Forelimb muscle (tissue), 1 donor: ENCODE results near the gene C1GALT1. TPM values are rescaled to one million over a fixed set of nuclear protein-coding genes. Genes with fewer than 3 reads are reported as not detected.

Source experiments
- DNase-seq: peaks from one replicate; pipeline ENCODE4 v3.0.0-alpha.2; 2013; ENCODE audit warnings: low read depth
- polyA plus RNA-seq: library from polyadenylated mRNA; unstranded; fragments of 120-200 nt; gene quantifications from one replicate; pipeline ENCODE4 v1.2.1, GENCODE V29; 2013; ENCODE audit not compliant: insufficient read length

C1GALT1 gene
- polyA plus RNA-seq, 1 donor: 15.4 TPM

GRCh38 chr7:7201578-7202374, 19.4 kb downstream of the C1GALT1 start:
- DNase-seq: no peak

DNA sequence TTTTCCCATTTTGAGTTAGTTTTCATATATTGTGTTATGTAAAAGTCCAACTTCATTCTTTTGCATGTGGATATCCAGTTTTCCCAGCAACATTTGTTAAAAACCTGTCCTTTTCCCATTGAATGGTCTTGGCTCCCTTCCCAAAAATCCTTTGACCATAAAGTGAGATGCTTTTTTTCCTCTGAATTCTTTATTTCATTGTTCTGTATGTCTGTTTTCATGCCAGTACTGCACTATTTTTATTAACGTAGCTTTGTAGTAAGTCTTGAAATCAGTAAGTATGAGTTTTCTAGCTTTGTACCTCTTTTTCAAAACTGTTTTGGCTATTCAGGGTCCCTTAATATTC, 20.0 kb downstream of the C1GALT1 start:
- DNase-seq: no peak

GRCh38 chr7:7203813-7204575, 21.6 kb downstream of the C1GALT1 start:
- DNase-seq: no peak

DNA sequence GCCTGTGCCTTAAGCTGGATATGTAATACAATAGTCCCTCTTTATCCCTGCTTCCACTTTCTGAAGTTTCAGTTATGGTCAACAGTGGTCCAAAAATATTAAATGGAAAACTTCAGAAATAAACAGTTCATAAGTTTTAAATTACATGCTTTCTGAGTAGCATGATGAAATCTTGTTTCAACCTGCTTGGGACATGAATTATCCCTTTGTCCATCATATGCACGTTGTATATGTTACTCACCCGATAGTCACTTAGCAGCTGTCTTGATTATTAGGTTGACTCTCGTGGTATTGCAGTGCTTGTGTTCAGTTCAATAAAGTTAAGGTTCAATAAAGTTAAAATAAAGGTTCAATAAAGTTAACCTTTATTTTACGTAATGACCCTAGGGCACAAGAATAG, 25.5 kb downstream of the C1GALT1 start:
- DNase-seq: no peak

- DNase-seq: no peak
Observed at GRCh38 chr7:7208520-7208919, 26.2 kb downstream of the C1GALT1 start.

GRCh38 chr7:7209412-7210050, 27.2 kb downstream of the C1GALT1 start:
- DNase-seq: no peak

- no peak for DNase-seq
Observed at GRCh38 chr7:7210475-7211237, 28.3 kb downstream of the C1GALT1 start.

DNA sequence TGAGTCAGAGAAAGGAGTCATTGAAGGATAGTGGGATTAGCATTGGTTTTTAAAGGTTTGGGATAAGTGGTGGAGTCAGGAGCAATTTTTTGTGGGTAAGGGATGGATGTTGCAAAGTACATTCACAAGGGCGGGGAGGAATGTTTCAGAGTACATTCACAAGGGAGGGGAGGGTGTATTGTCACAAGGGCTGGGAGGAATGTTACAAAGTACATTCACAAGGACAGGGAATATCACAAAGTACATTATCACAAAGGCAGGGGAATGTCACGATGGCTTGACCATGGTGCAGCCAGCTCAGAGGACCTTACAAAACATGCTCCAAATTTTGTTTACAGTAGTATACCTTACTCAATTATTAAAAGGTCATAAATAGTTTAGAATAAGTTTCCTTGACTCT, 30.3 kb downstream of the C1GALT1 start:
- no peak for DNase-seq

DNA sequence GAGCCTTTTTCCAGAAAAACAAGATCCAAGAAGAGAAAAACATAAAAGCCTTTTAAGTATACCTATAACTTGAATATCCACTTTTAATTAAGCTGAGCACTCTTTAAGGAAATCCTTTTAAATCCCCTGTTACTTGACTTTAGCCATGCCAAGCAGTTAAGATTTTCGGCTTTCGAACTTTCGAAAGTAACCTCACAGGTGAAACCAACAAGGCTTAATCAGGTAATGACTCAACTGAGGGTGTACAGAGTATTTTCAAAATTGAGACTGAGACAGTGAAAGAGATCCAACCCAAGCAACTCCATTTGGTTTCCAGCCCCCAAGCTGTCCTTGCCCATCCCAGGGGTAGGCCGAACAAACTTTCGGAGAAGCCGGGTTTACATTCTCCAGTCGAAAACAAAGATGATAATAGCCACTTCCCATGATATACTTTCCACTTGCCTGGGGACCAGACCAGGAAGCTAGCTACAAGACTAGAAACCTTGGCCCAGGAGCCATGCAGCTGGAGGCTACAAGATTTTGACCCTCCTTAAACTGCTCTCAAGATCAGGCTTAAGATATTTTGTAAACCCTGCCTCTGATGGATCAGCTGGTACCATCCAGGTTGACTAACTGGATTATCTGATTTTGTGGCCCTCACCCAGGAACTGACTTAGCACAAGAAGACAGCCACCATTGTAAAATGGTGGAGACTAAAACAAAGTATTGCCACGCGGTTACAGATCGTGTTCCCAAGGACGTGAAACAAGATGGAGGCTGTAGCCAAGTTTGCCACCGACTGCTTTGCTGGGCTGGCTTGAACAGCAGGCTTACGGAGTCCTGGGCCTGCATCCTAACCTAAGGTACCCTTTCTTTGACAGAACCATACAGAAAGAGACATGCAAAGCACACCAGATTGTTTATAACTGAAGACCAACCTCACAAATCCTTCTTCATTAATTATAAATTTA, 32.3 kb downstream of the C1GALT1 start:
- DNase-seq: no peak

DNA sequence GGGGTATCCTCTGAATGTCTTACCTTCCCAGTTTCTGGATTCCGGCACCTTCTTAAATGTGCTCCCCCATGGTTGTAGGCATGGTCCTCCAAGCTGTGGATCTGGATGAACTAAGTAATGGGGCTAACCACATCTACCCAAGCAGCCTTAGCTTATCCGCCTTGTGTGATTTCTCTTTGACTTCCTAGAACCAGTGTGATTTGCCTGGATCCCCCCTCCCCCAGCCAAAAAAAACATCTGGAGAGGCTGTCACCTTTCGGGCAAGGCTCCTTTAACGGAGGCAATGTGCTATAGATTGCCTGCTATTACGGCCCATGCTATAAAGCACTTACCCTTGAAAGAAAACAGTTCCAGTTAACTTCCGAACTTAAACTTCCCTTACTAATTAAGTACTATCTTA, 33.9 kb downstream of the C1GALT1 start:
- no peak for DNase-seq

- no peak for DNase-seq
Observed at GRCh38 chr7:7219216-7219615, 36.9 kb downstream of the C1GALT1 start.

- no peak for DNase-seq
Observed at GRCh38 chr7:7220821-7221220, 38.5 kb downstream of the C1GALT1 start.

DNA sequence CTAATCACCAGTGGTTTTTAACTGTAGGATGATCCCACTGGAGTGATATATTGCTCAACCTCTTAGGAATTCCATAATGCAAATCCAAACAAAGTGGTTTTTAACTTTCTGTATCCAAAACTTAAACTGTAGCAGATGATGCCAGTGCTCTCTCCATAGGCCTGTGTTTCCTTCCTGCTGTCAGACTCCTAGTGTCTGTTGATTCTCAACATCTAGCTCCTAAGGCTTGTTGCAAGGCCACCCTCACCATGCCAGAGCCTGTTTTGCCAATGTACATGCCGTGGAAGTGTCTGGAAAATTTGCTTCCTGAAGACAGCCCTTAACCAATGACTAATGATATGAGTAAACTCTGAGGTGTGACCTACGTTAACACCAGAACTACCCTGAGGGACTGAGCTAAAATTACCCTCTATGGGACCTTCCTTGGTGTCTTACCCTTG, 39.3 kb downstream of the C1GALT1 start:
- DNase-seq: no peak

DNA sequence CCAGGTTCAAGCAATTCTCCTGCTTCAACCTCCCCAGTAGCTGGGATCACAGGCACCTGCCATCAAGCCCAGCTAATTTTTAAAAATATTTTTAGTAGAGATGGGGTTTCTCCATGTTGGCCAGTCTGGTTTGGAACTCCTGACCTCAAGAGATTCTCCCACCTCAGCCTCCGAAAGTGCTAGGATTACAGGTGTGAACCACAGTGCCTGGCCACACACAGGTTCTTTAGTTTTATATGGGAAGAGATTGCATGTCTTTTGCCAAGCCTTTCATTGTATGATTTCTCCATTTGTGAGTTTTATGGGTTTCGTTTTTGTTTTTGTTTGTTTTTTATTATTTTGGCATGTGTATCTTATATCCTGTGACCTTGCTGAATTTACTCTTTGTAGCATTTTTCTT, 40.9 kb downstream of the C1GALT1 start:
- no peak for DNase-seq

DNA sequence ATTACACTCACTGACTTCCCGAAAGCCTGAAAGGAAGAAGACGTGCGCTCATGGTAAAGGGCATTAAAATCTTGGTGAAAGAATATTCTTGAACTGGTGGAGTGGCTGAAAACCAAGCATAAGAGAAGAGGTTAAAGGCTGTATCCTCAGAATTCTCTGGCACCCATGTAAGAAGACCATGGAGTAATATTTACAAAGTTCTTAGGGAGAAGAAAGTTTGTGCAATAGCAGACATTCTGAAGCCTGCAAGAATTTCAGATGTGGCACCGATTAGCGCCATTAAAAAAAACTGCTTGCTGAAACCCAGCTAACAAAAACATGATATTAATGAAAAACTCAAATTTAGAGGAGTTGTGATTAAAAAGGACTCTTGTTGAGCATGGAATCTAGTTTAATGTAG, 44.1 kb downstream of the C1GALT1 start:
- DNase-seq: no peak

DNA sequence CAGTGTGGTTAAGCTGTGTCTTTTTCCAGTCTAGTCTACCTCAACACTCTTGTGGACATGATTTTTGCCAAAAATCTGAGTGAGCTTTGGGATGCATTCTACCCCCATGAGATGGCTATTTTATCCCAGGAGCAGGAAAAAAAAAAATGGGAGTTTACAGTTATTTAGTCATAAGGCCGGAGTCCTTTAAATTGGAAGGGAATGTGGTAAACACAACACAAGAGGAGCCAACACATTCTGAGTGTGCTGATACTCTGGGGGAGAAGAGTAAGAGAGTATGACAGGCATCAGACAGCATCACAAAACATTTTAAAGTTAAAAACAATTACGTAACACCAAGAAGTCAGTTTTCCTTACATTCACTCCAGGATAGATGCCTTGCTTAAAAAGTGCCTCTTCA, 46.1 kb downstream of the C1GALT1 start:
- no peak for DNase-seq

DNA sequence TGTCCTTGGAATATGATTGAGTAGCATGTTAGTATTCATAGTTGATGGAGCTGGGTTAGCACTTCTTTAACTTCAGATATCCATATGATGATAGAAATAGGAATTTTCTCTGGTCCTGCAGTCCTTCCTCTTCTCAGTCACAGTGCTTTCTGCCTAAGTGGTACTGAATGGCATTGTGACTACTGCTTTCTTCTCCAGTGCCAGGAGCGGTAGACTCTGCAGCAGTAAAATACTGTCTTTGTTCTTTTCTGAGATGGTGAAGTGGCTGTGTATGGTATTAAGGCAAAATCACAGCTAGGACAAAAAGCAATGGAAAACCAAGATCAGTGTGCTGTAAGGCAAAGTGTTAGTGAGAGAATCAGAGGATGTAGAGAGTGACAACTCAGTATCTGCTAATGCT, 46.6 kb downstream of the C1GALT1 start:
- no peak for DNase-seq

DNA sequence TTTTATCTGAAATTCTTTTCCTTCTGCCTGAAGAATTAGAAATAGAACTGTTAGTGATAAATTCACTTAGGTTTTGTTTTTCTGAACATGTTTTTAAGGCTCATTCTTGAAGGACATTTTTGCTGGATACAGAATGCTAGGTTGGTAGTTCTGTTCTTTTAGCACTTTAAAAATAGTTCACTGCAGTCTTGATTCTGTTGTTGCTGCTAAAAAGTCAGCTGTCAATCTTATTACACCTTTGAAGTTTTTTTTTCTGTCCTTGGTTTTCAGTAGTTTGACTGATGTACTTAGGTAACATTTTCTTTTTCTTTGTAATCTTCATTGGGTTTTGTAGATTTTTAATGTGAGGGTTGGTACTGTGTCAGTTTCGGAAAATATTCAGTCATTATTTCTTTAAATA, 48.7 kb downstream of the C1GALT1 start:
- DNase-seq: no peak

GRCh38 chr7:7231865-7232264, 49.5 kb downstream of the C1GALT1 start:
- DNase-seq: no peak

DNA sequence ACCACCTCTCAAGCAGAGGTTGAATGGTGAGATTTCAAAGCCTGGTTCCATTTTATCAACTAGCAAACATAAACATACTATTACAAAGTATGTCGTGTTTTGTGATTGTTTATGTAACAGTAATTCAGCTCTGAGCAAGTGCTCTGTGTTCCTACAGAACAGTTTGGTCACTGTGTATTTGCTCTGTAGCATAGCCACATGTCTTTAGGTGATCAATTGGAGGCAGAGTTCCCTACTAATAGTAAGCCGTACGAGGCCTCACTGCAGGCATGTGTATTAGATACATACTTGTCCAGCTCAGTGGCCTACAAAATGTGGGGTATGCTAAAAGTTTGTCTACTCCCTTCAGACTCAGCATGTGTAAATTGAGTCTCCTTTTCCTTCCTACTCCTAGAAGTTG, 53.0 kb downstream of the C1GALT1 start:
- no peak for DNase-seq

GRCh38 chr7:7236041-7236440, 53.7 kb downstream of the C1GALT1 start:
- DNase-seq: no peak
